GM23248 (cell line): ENCODE measurements around the gene CD1D.

ENCODE experiments used
- EZH2 ChIP-seq: fragments of 200-600 bp; sonication (generic); IDR thresholded peaks from 2 replicates; pipeline ENCODE4 v1.6.1; 2018; ENCODE audit warnings: antibody characterized with exemption, mild to moderate bottlenecking; ENCODE audit not compliant: insufficient read depth, poor library complexity, severe bottlenecking
- EZH2phosphoT487 ChIP-seq: fragments of 200-600 bp; sonication (generic); IDR thresholded peaks from 2 replicates; pipeline ENCODE4 v1.6.1; 2018; ENCODE audit warnings: antibody characterized with exemption, moderate library complexity, mild to moderate bottlenecking, low read depth; ENCODE audit not compliant: insufficient read depth

DNA sequence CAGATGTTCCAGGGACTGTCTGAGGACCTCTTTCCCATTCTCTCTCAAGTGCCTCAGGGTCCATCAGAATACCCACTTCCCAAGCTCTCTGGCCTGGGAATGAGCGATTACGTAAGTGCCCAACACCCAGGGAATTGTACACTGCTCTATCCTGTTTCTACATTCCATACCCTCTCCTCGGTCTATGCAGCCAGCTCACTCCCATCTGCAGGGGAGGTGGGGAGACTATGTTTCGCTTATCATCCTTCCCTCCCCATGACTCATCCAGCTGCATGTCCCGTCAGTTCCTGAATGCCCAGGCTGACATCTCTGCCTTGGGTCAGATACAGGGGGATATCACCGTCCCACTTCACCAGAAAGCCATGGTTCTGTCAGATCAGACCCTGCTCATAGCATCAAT is 34.5 kb upstream of the CD1D start:
- no peak for TF ChIP-seq EZH2phosphoT487
- no peak for TF ChIP-seq EZH2
